Measurements from ENCODE around the gene CES4A.
A peak's percentile ranks its signal among the peaks of the same experiment; 100 is the strongest.

Gene CES4A

DNA sequence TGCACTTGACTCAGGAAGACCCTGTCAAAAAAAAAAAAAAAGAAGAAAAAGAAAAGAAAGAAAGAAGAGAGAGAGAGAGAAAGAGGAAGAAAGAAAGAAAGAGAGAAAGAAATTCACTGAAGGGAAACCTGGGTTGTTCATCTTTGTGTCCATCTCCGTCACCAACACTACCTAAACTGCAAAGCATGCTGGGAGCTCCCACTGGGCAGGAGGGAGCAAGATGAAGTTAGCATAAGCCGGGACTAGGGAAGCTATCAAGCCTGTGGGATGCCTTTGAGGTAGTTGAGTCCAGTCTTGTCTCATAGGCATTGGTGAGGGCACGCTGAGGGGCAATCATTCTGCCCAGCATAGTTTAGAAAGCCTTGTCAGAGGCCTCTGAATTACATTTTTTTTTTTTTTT, 32.9 kb downstream of the CES4A start:
- H3K36me3 ChIP-seq (ENCODE audit: control insufficient read depth, insufficient read depth, low read length) = no peaks in the 10 kb centered on the region
- TF ChIP-seq, protein P1, sequence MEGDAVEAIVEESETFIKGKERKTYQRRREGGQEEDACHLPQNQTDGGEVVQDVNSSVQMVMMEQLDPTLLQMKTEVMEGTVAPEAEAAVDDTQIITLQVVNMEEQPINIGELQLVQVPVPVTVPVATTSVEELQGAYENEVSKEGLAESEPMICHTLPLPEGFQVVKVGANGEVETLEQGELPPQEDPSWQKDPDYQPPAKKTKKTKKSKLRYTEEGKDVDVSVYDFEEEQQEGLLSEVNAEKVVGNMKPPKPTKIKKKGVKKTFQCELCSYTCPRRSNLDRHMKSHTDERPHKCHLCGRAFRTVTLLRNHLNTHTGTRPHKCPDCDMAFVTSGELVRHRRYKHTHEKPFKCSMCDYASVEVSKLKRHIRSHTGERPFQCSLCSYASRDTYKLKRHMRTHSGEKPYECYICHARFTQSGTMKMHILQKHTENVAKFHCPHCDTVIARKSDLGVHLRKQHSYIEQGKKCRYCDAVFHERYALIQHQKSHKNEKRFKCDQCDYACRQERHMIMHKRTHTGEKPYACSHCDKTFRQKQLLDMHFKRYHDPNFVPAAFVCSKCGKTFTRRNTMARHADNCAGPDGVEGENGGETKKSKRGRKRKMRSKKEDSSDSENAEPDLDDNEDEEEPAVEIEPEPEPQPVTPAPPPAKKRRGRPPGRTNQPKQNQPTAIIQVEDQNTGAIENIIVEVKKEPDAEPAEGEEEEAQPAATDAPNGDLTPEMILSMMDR (IDR thresholded peaks at IDR 0.05) = no peak
- no peak overlapping the region for H2AFZ ChIP-seq
- no peak overlapping the region for H3K27ac ChIP-seq
- H3K4me2 ChIP-seq (ENCODE audit: low read length) = no peak overlapping the region
- H3K9ac ChIP-seq = no peak overlapping the region
- no peaks in the 10 kb centered on the region for H3K9me3 ChIP-seq (ENCODE audit: control insufficient read depth, low read length)
- H3K79me2 ChIP-seq = no peaks in the 10 kb centered on the region
- H3K4me1 ChIP-seq = peaks cover 7% of the 10 kb centered on the region
- no peak overlapping the region for H3K4me3 ChIP-seq (ENCODE audit: low read depth, low read length)
- H3K27me3 ChIP-seq (ENCODE audit: control insufficient read depth, insufficient read depth, low read length) = no peaks in the 10 kb centered on the region

DNA sequence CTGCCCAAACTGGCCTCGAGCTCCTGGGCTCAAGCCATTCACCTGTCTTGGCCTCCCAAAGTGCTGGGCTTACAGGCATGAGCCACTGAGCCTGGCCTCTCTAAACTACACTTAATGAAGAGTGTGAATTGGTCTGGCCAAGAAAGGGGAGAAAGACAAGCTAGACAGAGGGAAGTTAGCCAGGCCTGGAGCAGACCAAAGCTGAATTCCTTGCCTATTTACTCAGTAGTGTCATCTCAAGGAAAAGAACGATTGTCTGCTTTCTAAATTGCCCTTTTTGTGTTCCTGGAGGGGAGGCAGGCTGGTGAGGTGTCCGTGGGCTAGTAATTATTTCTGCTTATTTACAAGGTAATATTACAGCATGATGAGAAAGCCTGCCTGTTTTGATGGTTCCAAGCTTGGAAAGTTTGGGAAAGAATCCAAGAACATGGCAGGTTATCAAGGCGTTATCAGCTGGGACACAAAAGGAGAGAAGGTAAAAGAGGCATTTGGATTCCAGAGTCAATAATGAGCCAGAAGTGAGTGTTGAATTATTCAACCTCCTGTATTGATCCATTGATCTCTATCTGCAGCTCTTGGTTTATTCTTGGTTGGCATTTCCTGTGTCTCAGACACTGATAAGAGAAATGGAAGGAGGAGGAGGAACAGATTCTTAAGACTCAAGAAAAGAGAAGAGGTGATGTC, 34.3 kb downstream of the CES4A start:
- H3K4me1 ChIP-seq = peaks cover 7% of the 10 kb centered on the region
- H3K9me3 ChIP-seq (ENCODE audit: control insufficient read depth, low read length) = no peaks in the 10 kb centered on the region
- TF ChIP-seq, protein P1 (IDR thresholded peaks at IDR 0.05) = no peak
- H3K79me2 ChIP-seq = no peaks in the 10 kb centered on the region
- H3K9ac ChIP-seq = no peak overlapping the region
- H2AFZ ChIP-seq = peak overlapping the region; percentile 45
- H3K27ac ChIP-seq = no peak overlapping the region
- H3K4me2 ChIP-seq (ENCODE audit: low read length) = no peak overlapping the region
- H3K4me3 ChIP-seq (ENCODE audit: low read depth, low read length) = no peak overlapping the region
- H3K36me3 ChIP-seq (ENCODE audit: control insufficient read depth, insufficient read depth, low read length) = no peaks in the 10 kb centered on the region
- no peaks in the 10 kb centered on the region for H3K27me3 ChIP-seq (ENCODE audit: control insufficient read depth, insufficient read depth, low read length)

DNA sequence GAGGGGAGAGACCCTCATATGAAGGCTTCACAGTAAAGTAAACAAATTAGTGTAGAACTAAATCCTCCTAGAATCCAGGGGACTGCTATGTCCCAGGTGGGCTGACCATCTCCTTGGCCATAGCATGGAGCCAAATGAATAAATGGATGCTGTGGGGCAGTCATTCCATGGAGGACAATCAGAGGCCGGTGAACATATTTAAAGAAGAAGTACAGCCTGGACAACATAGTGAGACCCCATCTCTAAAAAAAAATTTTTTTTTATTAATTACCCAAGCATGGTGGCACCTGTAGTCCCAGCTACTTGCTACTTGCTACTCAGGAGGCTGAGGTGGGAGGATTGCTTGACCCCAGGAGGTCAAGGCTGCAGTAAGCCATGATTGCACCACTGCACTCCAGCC, 35.3 kb downstream of the CES4A start:
- H3K9me3 ChIP-seq (ENCODE audit: control insufficient read depth, low read length) = no peaks in the 10 kb centered on the region
- H3K9ac ChIP-seq = no peak overlapping the region
- no peaks in the 10 kb centered on the region for H3K79me2 ChIP-seq
- H3K27ac ChIP-seq = no peak overlapping the region
- H2AFZ ChIP-seq = no peak overlapping the region
- no peaks in the 10 kb centered on the region for H3K27me3 ChIP-seq (ENCODE audit: control insufficient read depth, insufficient read depth, low read length)
- H3K4me3 ChIP-seq (ENCODE audit: low read depth, low read length) = no peak overlapping the region
- no peak overlapping the region for H3K4me2 ChIP-seq (ENCODE audit: low read length)
- TF ChIP-seq, protein P1 (IDR thresholded peaks at IDR 0.05) = no peak
- H3K4me1 ChIP-seq = peaks cover 4% of the 10 kb centered on the region
- H3K36me3 ChIP-seq (ENCODE audit: control insufficient read depth, insufficient read depth, low read length) = no peaks in the 10 kb centered on the region

DNA sequence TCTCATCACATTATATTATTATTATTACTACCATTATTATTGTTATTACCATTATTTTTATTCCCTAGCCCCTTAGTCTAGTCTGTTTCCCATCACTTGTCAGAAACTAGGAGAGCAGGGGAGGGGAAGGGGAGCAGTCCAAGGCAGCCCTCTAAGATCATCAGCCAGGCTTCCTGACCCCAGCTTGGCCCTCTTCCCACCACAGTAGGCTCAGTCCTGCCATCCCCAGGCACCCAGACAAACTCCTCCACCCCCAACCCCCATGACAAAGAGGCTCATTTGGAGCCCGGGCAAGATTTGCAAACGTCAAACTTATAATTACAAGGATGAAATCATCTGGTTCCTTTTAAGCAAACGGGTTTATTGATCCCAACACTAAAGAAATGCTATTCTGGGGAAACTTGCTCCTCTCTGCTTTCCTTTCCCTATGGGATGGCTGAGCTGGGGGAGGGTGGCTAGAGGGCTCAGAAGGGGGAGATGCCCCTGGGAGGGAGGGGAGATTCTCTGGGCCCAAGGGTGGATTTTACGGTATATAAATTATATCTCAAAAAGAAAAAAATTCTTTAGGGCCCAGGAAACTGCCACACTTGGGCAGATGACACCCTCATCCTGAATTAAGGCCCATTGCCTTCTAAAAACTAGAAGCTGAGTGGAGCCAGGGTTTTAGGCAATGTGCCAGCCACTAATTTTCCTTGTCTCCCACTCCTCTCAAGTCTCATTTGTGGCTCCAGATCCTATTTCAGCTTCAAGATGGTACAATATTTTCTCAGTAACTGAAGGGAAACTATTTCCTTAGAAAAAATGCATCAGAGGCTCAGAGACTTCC, 36.2 kb downstream of the CES4A start:
- Histone ChIP-seq H3K4me1 (peaks cover 4% of the 10 kb centered on the region), H3K27ac (no peak overlapping the region), H3K27me3 (ENCODE audit: control insufficient read depth, insufficient read depth, low read length) (no peaks in the 10 kb centered on the region), H3K9me3 (ENCODE audit: control insufficient read depth, low read length) (no peaks in the 10 kb centered on the region), H2AFZ (no peak overlapping the region), H3K36me3 (ENCODE audit: control insufficient read depth, insufficient read depth, low read length) (no peaks in the 10 kb centered on the region), H3K9ac (no peak overlapping the region), H3K79me2 (no peaks in the 10 kb centered on the region), H3K4me3 (ENCODE audit: low read depth, low read length) (no peak overlapping the region), H3K4me2 (ENCODE audit: low read length) (no peak overlapping the region)
- TF ChIP-seq, protein P1 (IDR thresholded peaks at IDR 0.05) = no peak

Data from parathyroid adenoma (tissue), 2 donors.